HepG2 (cell line): ENCODE measurements around the gene CARD9. TPM values are rescaled to one million over a fixed set of nuclear protein-coding genes. Genes with fewer than 3 reads are reported as not detected.

ENCODE experiments used
- ARNT2 ChIP-seq: sonication (generic); formaldehyde crosslinking; IDR thresholded peaks from 2 replicates; pipeline ENCODE4 v1.8.0; 2022; ENCODE audit warnings: mild to moderate bottlenecking, low read depth, missing genetic modification reagents, moderate library complexity
- CCDC6 ChIP-seq: sonication (generic); formaldehyde crosslinking; IDR thresholded peaks from 2 replicates; pipeline ENCODE4 v1.8.1; 2022; ENCODE audit warnings: mild to moderate bottlenecking, missing genetic modification reagents, moderate library complexity
- CERS6 ChIP-seq: sonication (generic); formaldehyde crosslinking; IDR thresholded peaks from 2 replicates; pipeline ENCODE4 v1.5.0; 2020; ENCODE audit warnings: missing genetic modification reagents
- GABPA ChIP-seq, 2 experiments: IDR thresholded peaks; 2 replicates each; pipeline ENCODE4 v1.6.1; 2011 to 2016; ENCODE audit warnings: low read depth in 2 of 2, low read length in 1 of 2, missing biosample characterization in 1 of 2, missing genetic modification characterization in 1 of 2
- HNF4A ChIP-seq: sonication (generic); formaldehyde crosslinking; IDR thresholded peaks from 2 replicates; pipeline ENCODE4 v1.4.0; 2020; ENCODE audit warnings: missing genetic modification reagents
- IKZF5 ChIP-seq: IDR thresholded peaks from 2 replicates; pipeline ENCODE4 v1.6.1; 2018; ENCODE audit warnings: missing genetic modification reagents, mild to moderate bottlenecking, missing compliant biosample characterization
- KLF11 ChIP-seq: IDR thresholded peaks from 2 replicates; pipeline ENCODE4 v1.6.1; 2016; ENCODE audit warnings: missing compliant biosample characterization
- PITX1 ChIP-seq: sonication (generic); formaldehyde crosslinking; IDR thresholded peaks from 2 replicates; pipeline ENCODE4 v1.5.1; 2020; ENCODE audit warnings: mild to moderate bottlenecking, missing genetic modification reagents
- SMAD1 ChIP-seq: sonication (generic); formaldehyde crosslinking; IDR thresholded peaks from 2 replicates; pipeline ENCODE4 v1.4.0; 2020; ENCODE audit warnings: missing genetic modification reagents, low read depth, mild to moderate bottlenecking, borderline replicate concordance
- TCF7 ChIP-seq: sonication (generic); IDR thresholded peaks from 2 replicates; pipeline ENCODE4 v1.6.1; 2016; ENCODE audit warnings: antibody characterized with exemption, low read depth
- ZBTB7B ChIP-seq: sonication (generic); formaldehyde crosslinking; IDR thresholded peaks from 2 replicates; pipeline ENCODE4 v1.4.0; 2020; ENCODE audit warnings: missing genetic modification reagents
- ZFP1 ChIP-seq: IDR thresholded peaks from 2 replicates; pipeline ENCODE4 v1.6.1; 2016
- ZNF224 ChIP-seq: sonication (generic); formaldehyde crosslinking; IDR thresholded peaks from 2 replicates; pipeline ENCODE4 v1.5.0; 2020; ENCODE audit warnings: mild to moderate bottlenecking, missing genetic modification reagents
- ZNF34 ChIP-seq: sonication (generic); formaldehyde crosslinking; IDR thresholded peaks from 2 replicates; pipeline ENCODE4 v1.4.0; 2020; ENCODE audit warnings: mild to moderate bottlenecking, missing genetic modification reagents, borderline replicate concordance
- ZNF383 ChIP-seq: sonication (generic); formaldehyde crosslinking; IDR thresholded peaks from 2 replicates; pipeline ENCODE4 v1.4.0; 2020; ENCODE audit warnings: missing genetic modification reagents, mild to moderate bottlenecking, borderline replicate concordance
- ZNF703 ChIP-seq: sonication (generic); formaldehyde crosslinking; IDR thresholded peaks from 2 replicates; pipeline ENCODE4 v1.5.1; 2020; ENCODE audit warnings: missing genetic modification reagents, mild to moderate bottlenecking, moderate library complexity, borderline replicate concordance
- ZNF772 ChIP-seq: sonication (generic); formaldehyde crosslinking; IDR thresholded peaks from 2 replicates; pipeline ENCODE4 v1.5.0; 2020; ENCODE audit warnings: mild to moderate bottlenecking, missing genetic modification reagents
- polyA plus RNA-seq, 8 experiments: library from polyadenylated mRNA; depleted of rRNA in 3 of 8; stranded (reverse) in 7 of 8; unstranded in 1 of 8; fragments of >200 nt; fragmentation: Illumina TruSeq in 4 of 8; extraction: Trizol in 4 of 8; gene quantifications; 2 replicates each; pipeline versions ENCODE4 v1.2.1 to v1.2.3, GENCODE V29; 2011 to 2016; ENCODE audit warnings: low read depth in 4 of 8, missing spikeins in 1 of 8, mixed read lengths in 1 of 8; ENCODE audit not compliant: insufficient read depth in 1 of 8
- total RNA-seq, 5 experiments: library from RNA; depleted of rRNA; stranded (reverse); fragments of >200 nt; fragmentation: Illumina TruSeq; extraction: Trizol; gene quantifications; 2 replicates each; pipeline ENCODE4 v1.2.3, GENCODE V29; 2016; ENCODE audit warnings: low read depth in 1 of 5
- TF ChIP-seq, protein P1 (sequence below): sonication (generic); formaldehyde crosslinking; IDR thresholded peaks from 2 replicates; pipeline ENCODE4 v1.5.1; 2020; ENCODE audit warnings: missing genetic modification reagents, mild to moderate bottlenecking, borderline replicate concordance

The CARD9 gene
- total and polyA plus RNA-seq, 2 of the 13 experiments (the other 11 are each of a cell fraction or from before 2014, with no cell fraction given) = 3.3 to 7.4 TPM

- 0 out of 2 replicates have a peak, but pooled peaks have one; percentile 3 for TF ChIP-seq CERS6
- TF ChIP-seq ARNT2 (CRISPR knock-in tag) = peak; percentile 85; the same call in 1 of the 2 replicates
- TF ChIP-seq IKZF5 (CRISPR knock-in tag) = no peak
- no peak for TF ChIP-seq ZBTB7B
- no peak for TF ChIP-seq HNF4A (CRISPR knock-in tag)
- no peak for TF ChIP-seq ZFP1
- TF ChIP-seq CCDC6 (CRISPR knock-in tag) = no peak
- TF ChIP-seq ZNF772 (CRISPR knock-in tag) = no peak
- TF ChIP-seq PITX1 (CRISPR knock-in tag) = no peak
- TF ChIP-seq ZNF34 (CRISPR knock-in tag) = no peak
- TF ChIP-seq ZNF703 (CRISPR knock-in tag) = 0 out of 2 replicates have a peak, but pooled peaks have one; percentile 43
- TF ChIP-seq SMAD1 (CRISPR knock-in tag) = no peak
- no peak for TF ChIP-seq KLF11 (CRISPR knock-in tag)
- TF ChIP-seq TCF7 = no peak
- 0 out of 2 replicates have a peak, but pooled peaks have one; percentile 19 for TF ChIP-seq GABPA (IDR thresholded peaks at IDR 0.05; ENCODE audit: low read depth, low read length)
- TF ChIP-seq GABPA (CRISPR knock-in tag; IDR thresholded peaks at IDR 0.05; ENCODE audit: low read depth) = no peak
- TF ChIP-seq, protein P1, sequence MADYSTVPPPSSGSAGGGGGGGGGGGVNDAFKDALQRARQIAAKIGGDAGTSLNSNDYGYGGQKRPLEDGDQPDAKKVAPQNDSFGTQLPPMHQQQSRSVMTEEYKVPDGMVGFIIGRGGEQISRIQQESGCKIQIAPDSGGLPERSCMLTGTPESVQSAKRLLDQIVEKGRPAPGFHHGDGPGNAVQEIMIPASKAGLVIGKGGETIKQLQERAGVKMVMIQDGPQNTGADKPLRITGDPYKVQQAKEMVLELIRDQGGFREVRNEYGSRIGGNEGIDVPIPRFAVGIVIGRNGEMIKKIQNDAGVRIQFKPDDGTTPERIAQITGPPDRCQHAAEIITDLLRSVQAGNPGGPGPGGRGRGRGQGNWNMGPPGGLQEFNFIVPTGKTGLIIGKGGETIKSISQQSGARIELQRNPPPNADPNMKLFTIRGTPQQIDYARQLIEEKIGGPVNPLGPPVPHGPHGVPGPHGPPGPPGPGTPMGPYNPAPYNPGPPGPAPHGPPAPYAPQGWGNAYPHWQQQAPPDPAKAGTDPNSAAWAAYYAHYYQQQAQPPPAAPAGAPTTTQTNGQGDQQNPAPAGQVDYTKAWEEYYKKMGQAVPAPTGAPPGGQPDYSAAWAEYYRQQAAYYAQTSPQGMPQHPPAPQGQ = no peak
- TF ChIP-seq ZNF383 (CRISPR knock-in tag) = peak; percentile 63; the same call in 1 of the 2 replicates
- TF ChIP-seq ZNF224 (CRISPR knock-in tag) = 0 out of 2 replicates have a peak, but pooled peaks have one; percentile 37
These were observed 25.9 kb upstream of the CARD9 start (continued) for GRCh38 chr9:136399176-136400037.
